ENCODE data around the gene PARD3B. TPM values are rescaled to one million over a fixed set of nuclear protein-coding genes. Genes with fewer than 3 reads are reported as not detected.

PARD3B gene
- total RNA-seq, 1 donor from 2014 or later = 6.5 TPM

- TF ChIP-seq, protein P1, sequence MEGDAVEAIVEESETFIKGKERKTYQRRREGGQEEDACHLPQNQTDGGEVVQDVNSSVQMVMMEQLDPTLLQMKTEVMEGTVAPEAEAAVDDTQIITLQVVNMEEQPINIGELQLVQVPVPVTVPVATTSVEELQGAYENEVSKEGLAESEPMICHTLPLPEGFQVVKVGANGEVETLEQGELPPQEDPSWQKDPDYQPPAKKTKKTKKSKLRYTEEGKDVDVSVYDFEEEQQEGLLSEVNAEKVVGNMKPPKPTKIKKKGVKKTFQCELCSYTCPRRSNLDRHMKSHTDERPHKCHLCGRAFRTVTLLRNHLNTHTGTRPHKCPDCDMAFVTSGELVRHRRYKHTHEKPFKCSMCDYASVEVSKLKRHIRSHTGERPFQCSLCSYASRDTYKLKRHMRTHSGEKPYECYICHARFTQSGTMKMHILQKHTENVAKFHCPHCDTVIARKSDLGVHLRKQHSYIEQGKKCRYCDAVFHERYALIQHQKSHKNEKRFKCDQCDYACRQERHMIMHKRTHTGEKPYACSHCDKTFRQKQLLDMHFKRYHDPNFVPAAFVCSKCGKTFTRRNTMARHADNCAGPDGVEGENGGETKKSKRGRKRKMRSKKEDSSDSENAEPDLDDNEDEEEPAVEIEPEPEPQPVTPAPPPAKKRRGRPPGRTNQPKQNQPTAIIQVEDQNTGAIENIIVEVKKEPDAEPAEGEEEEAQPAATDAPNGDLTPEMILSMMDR (IDR thresholded peaks at IDR 0.05; ENCODE audit: insufficient read depth, low read length, poor library complexity, severe bottlenecking) = no peak
- Histone ChIP-seq H3K36me3 (ENCODE audit: control insufficient read depth, insufficient read depth, low read length) (no peaks in the 10 kb centered on the region), H3K27me3 (ENCODE audit: control insufficient read depth, insufficient read depth, low read length) (no peaks in the 10 kb centered on the region), H3K4me3 (ENCODE audit: low read depth, low read length) (no peak overlapping the region)
- no peak for DNase-seq (ENCODE audit: low read depth)
Measured at GRCh38 chr2:204604061-204604460, 58.8 kb downstream of the PARD3B start.

GRCh38 chr2:204608237-204608939 is 63.1 kb downstream of the PARD3B start:
- TF ChIP-seq, protein P1 (IDR thresholded peaks at IDR 0.05; ENCODE audit: insufficient read depth, low read length, poor library complexity, severe bottlenecking) = no peak
- no peak for DNase-seq (ENCODE audit: low read depth)
- no peaks in the 10 kb centered on the region for H3K27me3 ChIP-seq (ENCODE audit: control insufficient read depth, insufficient read depth, low read length)
- no peak overlapping the region for H3K4me3 ChIP-seq (ENCODE audit: low read depth, low read length)
- H3K36me3 ChIP-seq (ENCODE audit: control insufficient read depth, insufficient read depth, low read length) = no peaks in the 10 kb centered on the region

- Histone ChIP-seq H3K4me3 (ENCODE audit: low read depth, low read length) (no peak overlapping the region), H3K36me3 (ENCODE audit: control insufficient read depth, insufficient read depth, low read length) (no peaks in the 10 kb centered on the region), H3K27me3 (ENCODE audit: control insufficient read depth, insufficient read depth, low read length) (no peaks in the 10 kb centered on the region)
- TF ChIP-seq, protein P1 (IDR thresholded peaks at IDR 0.05; ENCODE audit: insufficient read depth, low read length, poor library complexity, severe bottlenecking) = no peak
- DNase-seq (ENCODE audit: low read depth) = no peak
Measured at GRCh38 chr2:204611017-204611631, 65.8 kb downstream of the PARD3B start.

DNA sequence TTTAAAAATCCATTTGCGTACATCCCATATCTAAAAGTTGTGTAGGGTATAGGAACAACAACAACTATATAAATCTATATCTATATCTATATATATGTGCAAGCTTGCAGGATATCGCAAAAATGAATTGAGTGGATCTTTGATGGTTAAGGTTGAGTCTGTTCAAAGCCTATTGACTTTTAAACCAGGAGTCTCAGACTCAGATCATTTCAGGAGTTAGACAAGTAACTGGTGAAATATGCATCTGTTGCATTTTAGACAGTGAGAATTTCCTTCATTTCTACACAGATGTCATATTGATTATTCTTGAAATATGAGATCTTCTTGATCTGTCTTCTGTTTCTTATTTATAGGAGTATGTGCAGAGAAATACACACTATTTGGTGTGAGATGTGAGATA is 66.5 kb downstream of the PARD3B start:
- no peaks in the 10 kb centered on the region for H3K36me3 ChIP-seq (ENCODE audit: control insufficient read depth, insufficient read depth, low read length)
- H3K4me3 ChIP-seq (ENCODE audit: low read depth, low read length) = no peak overlapping the region
- TF ChIP-seq, protein P1 (IDR thresholded peaks at IDR 0.05; ENCODE audit: insufficient read depth, low read length, poor library complexity, severe bottlenecking) = no peak
- no peak for DNase-seq (ENCODE audit: low read depth)
- no peaks in the 10 kb centered on the region for H3K27me3 ChIP-seq (ENCODE audit: control insufficient read depth, insufficient read depth, low read length)

DNA sequence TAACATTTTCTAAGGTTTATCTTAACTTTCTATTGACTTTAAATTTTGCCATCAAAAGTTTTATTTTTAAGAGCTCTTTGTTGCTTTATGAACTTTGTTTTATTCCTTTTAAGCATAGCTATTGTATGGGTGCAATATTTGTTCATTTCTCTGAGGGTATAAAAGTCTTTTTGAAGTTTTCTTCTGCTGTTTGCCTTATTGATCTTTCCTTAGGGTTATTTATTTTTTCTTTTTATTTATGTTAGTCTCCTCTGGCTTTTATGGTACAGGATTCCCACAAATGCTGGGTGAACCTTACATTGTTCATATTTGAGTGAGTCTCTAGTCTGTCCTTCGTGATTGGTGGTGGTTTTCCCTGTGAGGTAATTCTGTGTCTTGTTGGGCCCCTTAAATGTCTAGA is 68.4 kb downstream of the PARD3B start:
- Histone ChIP-seq H3K4me3 (ENCODE audit: low read depth, low read length) (no peak overlapping the region), H3K36me3 (ENCODE audit: control insufficient read depth, insufficient read depth, low read length) (no peaks in the 10 kb centered on the region), H3K27me3 (ENCODE audit: control insufficient read depth, insufficient read depth, low read length) (no peaks in the 10 kb centered on the region)
- DNase-seq (ENCODE audit: low read depth) = no peak
- TF ChIP-seq, protein P1 (IDR thresholded peaks at IDR 0.05; ENCODE audit: insufficient read depth, low read length, poor library complexity, severe bottlenecking) = no peak

Measured in kidney epithelial cell (primary cell).